ENCODE results near the gene PLA2R1.
"Not testable (repeated sequence)": the region's sequence is repeated elsewhere in the genome, so short reads cannot be mapped to it uniquely, and the experiment has no call there.

The PLA2R1 gene

GRCh38 chr2:159968279-159968900, 94.0 kb downstream of the PLA2R1 start:
- FAIRE-seq (peak; percentile 91), DNase-seq (ENCODE audit: insufficient read length) (no peak)
- no peak for TF ChIP-seq TAF1 (IDR thresholded peaks at IDR 0.05; ENCODE audit: borderline replicate concordance, low read depth, low read length)
- no peak for TF ChIP-seq POLR2AphosphoS5 (IDR thresholded peaks at IDR 0.05; ENCODE audit: low read depth, low read length)
- TF ChIP-seq POLR2A (IDR thresholded peaks at IDR 0.05; ENCODE audit: low read depth, low read length), result no peak

- FAIRE-seq, result peak; percentile 96
- no peak for TF ChIP-seq POLR2AphosphoS5 (IDR thresholded peaks at IDR 0.05; ENCODE audit: low read depth, low read length)
- no peak for TF ChIP-seq POLR2A (IDR thresholded peaks at IDR 0.05; ENCODE audit: low read depth, low read length)
- no peak for TF ChIP-seq TAF1 (IDR thresholded peaks at IDR 0.05; ENCODE audit: borderline replicate concordance, low read depth, low read length)
- no peak for DNase-seq (ENCODE audit: insufficient read length)
Measured at GRCh38 chr2:159963700-159964099, 98.7 kb downstream of the PLA2R1 start.

GRCh38 chr2:159962513-159962912, 99.9 kb downstream of the PLA2R1 start:
- not testable (repeated sequence) for DNase-seq (ENCODE audit: insufficient read length); FAIRE-seq

GRCh38 chr2:159961451-159961850, 101.0 kb downstream of the PLA2R1 start:
- TF ChIP-seq POLR2A (IDR thresholded peaks at IDR 0.05; ENCODE audit: low read depth, low read length) (no peak), TAF1 (IDR thresholded peaks at IDR 0.05; ENCODE audit: borderline replicate concordance, low read depth, low read length) (no peak), POLR2AphosphoS5 (IDR thresholded peaks at IDR 0.05; ENCODE audit: low read depth, low read length) (no peak)
- FAIRE-seq (no peak), DNase-seq (ENCODE audit: insufficient read length) (no peak)

- peak; percentile 40 for FAIRE-seq
- TF ChIP-seq POLR2A (IDR thresholded peaks at IDR 0.05; ENCODE audit: low read depth, low read length) (no peak), TAF1 (IDR thresholded peaks at IDR 0.05; ENCODE audit: borderline replicate concordance, low read depth, low read length) (no peak), POLR2AphosphoS5 (IDR thresholded peaks at IDR 0.05; ENCODE audit: low read depth, low read length) (no peak)
- DNase-seq (ENCODE audit: insufficient read length), result no peak
Measured at GRCh38 chr2:159961037-159961436, 101.4 kb downstream of the PLA2R1 start.

- no peak for DNase-seq (ENCODE audit: insufficient read length)
- TF ChIP-seq POLR2AphosphoS5 (IDR thresholded peaks at IDR 0.05; ENCODE audit: low read depth, low read length), result no peak
- no peak for TF ChIP-seq TAF1 (IDR thresholded peaks at IDR 0.05; ENCODE audit: borderline replicate concordance, low read depth, low read length)
- no peak for TF ChIP-seq POLR2A (IDR thresholded peaks at IDR 0.05; ENCODE audit: low read depth, low read length)
- peak; percentile 94 for FAIRE-seq
Measured at GRCh38 chr2:159960414-159960813, 102.0 kb downstream of the PLA2R1 start.

GRCh38 chr2:159959136-159959535, 103.3 kb downstream of the PLA2R1 start:
- no peak for DNase-seq (ENCODE audit: insufficient read length)
- TF ChIP-seq TAF1 (IDR thresholded peaks at IDR 0.05; ENCODE audit: borderline replicate concordance, low read depth, low read length) (no peak), POLR2A (IDR thresholded peaks at IDR 0.05; ENCODE audit: low read depth, low read length) (no peak), POLR2AphosphoS5 (IDR thresholded peaks at IDR 0.05; ENCODE audit: low read depth, low read length) (no peak)
- no peak for FAIRE-seq

- no peak for FAIRE-seq
- TF ChIP-seq POLR2A (IDR thresholded peaks at IDR 0.05; ENCODE audit: low read depth, low read length) (no peak), TAF1 (IDR thresholded peaks at IDR 0.05; ENCODE audit: borderline replicate concordance, low read depth, low read length) (no peak), POLR2AphosphoS5 (IDR thresholded peaks at IDR 0.05; ENCODE audit: low read depth, low read length) (no peak)
- DNase-seq (ENCODE audit: insufficient read length), result no peak
Measured at GRCh38 chr2:159953136-159953823, 109.1 kb downstream of the PLA2R1 start.

GRCh38 chr2:159946326-159946999, 116.0 kb downstream of the PLA2R1 start:
- TF ChIP-seq POLR2A (IDR thresholded peaks at IDR 0.05; ENCODE audit: low read depth, low read length) (no peak), POLR2AphosphoS5 (IDR thresholded peaks at IDR 0.05; ENCODE audit: low read depth, low read length) (no peak), TAF1 (IDR thresholded peaks at IDR 0.05; ENCODE audit: borderline replicate concordance, low read depth, low read length) (no peak)
- no peak for FAIRE-seq
- DNase-seq (ENCODE audit: insufficient read length), result no peak

GRCh38 chr2:159944874-159945273, 117.5 kb downstream of the PLA2R1 start:
- no peak for FAIRE-seq
- DNase-seq (ENCODE audit: insufficient read length), result no peak
- TF ChIP-seq TAF1 (IDR thresholded peaks at IDR 0.05; ENCODE audit: borderline replicate concordance, low read depth, low read length) (no peak), POLR2AphosphoS5 (IDR thresholded peaks at IDR 0.05; ENCODE audit: low read depth, low read length) (no peak), POLR2A (IDR thresholded peaks at IDR 0.05; ENCODE audit: low read depth, low read length) (no peak)

GRCh38 chr2:159942146-159942545, 120.3 kb downstream of the PLA2R1 start:
- DNase-seq (ENCODE audit: insufficient read length) (no peak), FAIRE-seq (no peak)
- TF ChIP-seq POLR2AphosphoS5 (IDR thresholded peaks at IDR 0.05; ENCODE audit: low read depth, low read length), result no peak
- TF ChIP-seq POLR2A (IDR thresholded peaks at IDR 0.05; ENCODE audit: low read depth, low read length), result no peak
- TF ChIP-seq TAF1 (IDR thresholded peaks at IDR 0.05; ENCODE audit: borderline replicate concordance, low read depth, low read length), result no peak

GRCh38 chr2:159941729-159942128, 120.7 kb downstream of the PLA2R1 start:
- no peak for TF ChIP-seq TAF1 (IDR thresholded peaks at IDR 0.05; ENCODE audit: borderline replicate concordance, low read depth, low read length)
- TF ChIP-seq POLR2AphosphoS5 (IDR thresholded peaks at IDR 0.05; ENCODE audit: low read depth, low read length), result no peak
- no peak for TF ChIP-seq POLR2A (IDR thresholded peaks at IDR 0.05; ENCODE audit: low read depth, low read length)
- FAIRE-seq (no peak), DNase-seq (ENCODE audit: insufficient read length) (no peak)

All from GM12892 (cell line).